ENCODE results near the gene AP5M1. TPM values are rescaled to one million over a fixed set of nuclear protein-coding genes. Genes with fewer than 3 reads are reported as not detected.
"Not testable (repeated sequence)": the region's sequence is repeated elsewhere in the genome, so short reads cannot be mapped to it uniquely, and the experiment has no call there.

Gene AP5M1
- total and polyA plus RNA-seq, 7 experiments from 2014 or later, result 35.6 to 62.8 (median 44.2) TPM

DNA sequence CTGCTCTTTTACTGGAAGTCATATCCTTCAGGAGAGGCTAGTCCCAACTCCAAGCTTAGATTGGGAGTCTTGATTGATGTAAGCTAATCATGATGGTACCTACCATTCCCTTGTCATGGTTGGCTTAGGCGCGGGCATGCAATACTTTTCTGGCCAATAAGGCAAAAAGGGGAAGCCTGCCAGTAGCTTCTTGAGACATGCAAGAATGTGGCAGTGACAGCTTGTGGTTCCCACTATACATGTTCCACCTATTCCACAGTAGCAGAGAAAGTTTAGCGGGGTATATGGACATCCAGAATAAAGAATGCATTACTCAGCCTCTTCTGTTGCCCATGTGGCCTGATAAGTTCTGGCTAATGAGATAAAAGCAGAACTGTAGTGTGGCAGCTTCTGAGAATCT lies 55.0 kb downstream of the AP5M1 start:
- no peaks in the 10 kb centered on the region for H3K9me3 ChIP-seq (ENCODE audit: control insufficient read depth in 2 of 3, low read length in 3 of 3)
- ChIA-PET POLR2A (no interaction called here), CTCF (no interaction called here)
- Mint-ChIP-seq H3K36me3 (no peaks in the 10 kb centered on the region), H3K4me3 (no peak overlapping the region), H3K9me3 (no peaks in the 10 kb centered on the region), H3K27ac (no peak overlapping the region), H3K27me3 (peaks cover 0 to 8% (median 6%) of the 10 kb centered on the region in 5 donors), H3K4me1 (no peaks in the 10 kb centered on the region)
- H3K4me3 ChIP-seq (ENCODE audit: low read length), result no peak overlapping the region
- ATAC-seq (no peak), DNase-seq (no peak)
- H3K36me3 ChIP-seq (ENCODE audit: control insufficient read depth in 2 of 3, insufficient read depth in 3 of 3, low read length in 3 of 3), result no peaks in the 10 kb centered on the region
- no peak overlapping the region for H3K27ac ChIP-seq (ENCODE audit: low read depth, low read length)
- peaks cover 0 to 4% of the 10 kb centered on the region in 2 donors for H3K27me3 ChIP-seq (ENCODE audit: control insufficient read depth in 2 of 2, insufficient read depth in 2 of 2, low read length in 2 of 2)
- intact Hi-C loops (cut with micrococcal nuclease), result no loop called here
- no peaks in the 10 kb centered on the region for H3K4me1 ChIP-seq (ENCODE audit: control insufficient read depth in 2 of 2, insufficient read depth in 2 of 2, low read length in 2 of 2)

GRCh38 chr14:57326253-57326652 lies 57.5 kb downstream of the AP5M1 start:
- POLR2A ChIA-PET, result no interaction called here
- Mint-ChIP-seq H3K4me3 (no peak overlapping the region), H3K36me3 (no peaks in the 10 kb centered on the region), H3K27me3 (peaks cover 0 to 8% (median 6%) of the 10 kb centered on the region in 5 donors), H3K4me1 (no peaks in the 10 kb centered on the region), H3K9me3 (peaks cover 0 to 7% (median 0%) of the 10 kb centered on the region in 11 donors), H3K27ac (no peak overlapping the region)
- Histone ChIP-seq H3K4me3 (ENCODE audit: low read length) (no peak overlapping the region), H3K36me3 (ENCODE audit: control insufficient read depth in 2 of 3, insufficient read depth in 3 of 3, low read length in 3 of 3) (no peaks in the 10 kb centered on the region), H3K4me1 (ENCODE audit: control insufficient read depth in 2 of 2, insufficient read depth in 2 of 2, low read length in 2 of 2) (no peaks in the 10 kb centered on the region), H3K9me3 (ENCODE audit: control insufficient read depth in 2 of 3, low read length in 3 of 3) (no peaks in the 10 kb centered on the region), H3K27me3 (ENCODE audit: control insufficient read depth in 2 of 2, insufficient read depth in 2 of 2, low read length in 2 of 2) (peaks cover 0 to 4% of the 10 kb centered on the region in 2 donors), H3K27ac (ENCODE audit: low read depth, low read length) (no peak overlapping the region)
- intact Hi-C loops (cut with micrococcal nuclease), result no loop called here
- DNase-seq (no peak), ATAC-seq (no peak)
- CTCF ChIA-PET, result no interaction called here

DNA sequence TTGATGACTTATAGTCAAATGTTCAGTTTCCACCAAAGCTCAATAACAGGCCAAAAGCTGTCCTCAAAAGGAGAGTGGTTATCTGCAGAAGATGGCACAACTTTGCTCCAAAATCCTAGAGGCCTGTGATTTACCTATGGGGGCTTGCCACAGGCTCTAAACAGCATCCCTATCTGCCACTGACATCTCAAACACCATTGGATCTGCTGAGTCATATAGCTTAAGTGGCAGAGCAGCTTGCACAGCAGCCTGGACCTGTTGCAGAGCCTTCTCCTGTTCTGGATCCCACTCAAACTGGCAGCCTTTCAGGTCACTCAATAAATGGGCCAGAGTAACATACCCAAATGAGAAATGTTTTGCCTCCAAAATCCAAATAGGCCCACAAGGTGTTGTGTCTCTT lies 61.1 kb downstream of the AP5M1 start:
- H3K9me3 ChIP-seq (ENCODE audit: control insufficient read depth in 2 of 3, low read length in 3 of 3), result peaks cover 0 to 4% (median 0%) of the 10 kb centered on the region in 3 experiments
- no peak overlapping the region for H3K4me3 ChIP-seq (ENCODE audit: low read length)
- Mint-ChIP-seq H3K36me3 (peaks cover 0 to 5% (median 4%) of the 10 kb centered on the region in 5 donors), H3K4me3 (no peak overlapping the region), H3K9me3 (peaks cover 2 to 28% (median 9%) of the 10 kb centered on the region in 11 donors), H3K4me1 (no peaks in the 10 kb centered on the region), H3K27ac (no peak overlapping the region), H3K27me3 (peaks cover 0 to 3% (median 0%) of the 10 kb centered on the region in 5 donors)
- POLR2A ChIA-PET, result no interaction called here
- H3K4me1 ChIP-seq (ENCODE audit: control insufficient read depth in 2 of 2, insufficient read depth in 2 of 2, low read length in 2 of 2), result no peaks in the 10 kb centered on the region
- H3K36me3 ChIP-seq (ENCODE audit: control insufficient read depth in 2 of 3, insufficient read depth in 3 of 3, low read length in 3 of 3), result no peaks in the 10 kb centered on the region
- CTCF ChIA-PET, result no interaction called here
- intact Hi-C loops (cut with micrococcal nuclease), result no loop called here
- no peak overlapping the region for H3K27ac ChIP-seq (ENCODE audit: low read depth, low read length)
- H3K27me3 ChIP-seq (ENCODE audit: control insufficient read depth in 2 of 2, insufficient read depth in 2 of 2, low read length in 2 of 2), result no peaks in the 10 kb centered on the region
- ATAC-seq (no peak), DNase-seq (no peak)

DNA sequence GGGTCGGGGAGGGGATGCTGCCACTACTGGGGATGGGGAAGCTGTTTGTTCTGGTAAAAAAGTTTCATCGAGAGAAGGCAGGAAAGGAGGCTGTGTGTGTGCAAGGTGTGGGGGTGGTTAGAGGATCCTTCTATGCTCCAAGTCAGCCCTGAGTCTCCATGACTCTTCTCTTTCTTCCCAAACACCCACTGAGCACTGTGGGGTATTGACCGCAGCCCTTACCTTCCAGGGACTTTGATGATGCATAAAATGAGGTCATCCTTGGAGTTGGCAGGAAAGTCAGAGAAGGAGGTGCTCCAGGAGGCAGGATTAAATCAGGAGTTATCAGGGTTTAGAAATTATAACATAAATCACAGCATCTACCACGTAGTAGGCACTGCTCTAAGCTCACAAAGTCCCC lies 63.7 kb downstream of the AP5M1 start:
- H3K27me3 Mint-ChIP-seq; H3K27me3 ChIP-seq (ENCODE audit: control insufficient read depth in 2 of 2, insufficient read depth in 2 of 2, low read length in 2 of 2); H3K27ac Mint-ChIP-seq; POLR2A ChIA-PET; H3K4me1 Mint-ChIP-seq; intact Hi-C loops (cut with micrococcal nuclease); CTCF ChIA-PET; H3K9me3 ChIP-seq (ENCODE audit: control insufficient read depth in 2 of 3, low read length in 3 of 3); ATAC-seq; DNase-seq; H3K36me3 ChIP-seq (ENCODE audit: control insufficient read depth in 2 of 3, insufficient read depth in 3 of 3, low read length in 3 of 3); H3K4me3 ChIP-seq (ENCODE audit: low read length); H3K27ac ChIP-seq (ENCODE audit: low read depth, low read length); H3K4me1 ChIP-seq (ENCODE audit: control insufficient read depth in 2 of 2, insufficient read depth in 2 of 2, low read length in 2 of 2); H3K4me3 Mint-ChIP-seq: not testable (repeated sequence)
- Mint-ChIP-seq H3K36me3 (peaks cover 0 to 16% (median 4%) of the 10 kb centered on the region in 5 donors), H3K9me3 (peaks cover 7 to 47% (median 27%) of the 10 kb centered on the region in 11 donors)

GRCh38 chr14:57333726-57334125 lies 65.0 kb downstream of the AP5M1 start:
- H3K27ac ChIP-seq (ENCODE audit: low read depth, low read length); intact Hi-C loops (cut with micrococcal nuclease); POLR2A ChIA-PET; H3K27me3 Mint-ChIP-seq; H3K4me3 Mint-ChIP-seq; H3K9me3 ChIP-seq (ENCODE audit: control insufficient read depth in 2 of 3, low read length in 3 of 3); H3K4me1 ChIP-seq (ENCODE audit: control insufficient read depth in 2 of 2, insufficient read depth in 2 of 2, low read length in 2 of 2); H3K27ac Mint-ChIP-seq; ATAC-seq; H3K27me3 ChIP-seq (ENCODE audit: control insufficient read depth in 2 of 2, insufficient read depth in 2 of 2, low read length in 2 of 2); H3K4me1 Mint-ChIP-seq; CTCF ChIA-PET; H3K4me3 ChIP-seq (ENCODE audit: low read length); DNase-seq; H3K36me3 ChIP-seq (ENCODE audit: control insufficient read depth in 2 of 3, insufficient read depth in 3 of 3, low read length in 3 of 3): not testable (repeated sequence)
- Mint-ChIP-seq H3K9me3 (peaks cover 7 to 47% (median 27%) of the 10 kb centered on the region in 11 donors), H3K36me3 (peaks cover 0 to 16% (median 4%) of the 10 kb centered on the region in 5 donors)

- H3K9me3 Mint-ChIP-seq, result peaks cover 0 to 19% (median 3%) of the 10 kb centered on the region in 11 donors
- H3K4me1 ChIP-seq (ENCODE audit: control insufficient read depth in 2 of 2, insufficient read depth in 2 of 2, low read length in 2 of 2); POLR2A ChIA-PET; H3K4me1 Mint-ChIP-seq; DNase-seq; H3K36me3 ChIP-seq (ENCODE audit: control insufficient read depth in 2 of 3, insufficient read depth in 3 of 3, low read length in 3 of 3); H3K27ac Mint-ChIP-seq; H3K27me3 ChIP-seq (ENCODE audit: control insufficient read depth in 2 of 2, insufficient read depth in 2 of 2, low read length in 2 of 2); intact Hi-C loops (cut with micrococcal nuclease); H3K9me3 ChIP-seq (ENCODE audit: control insufficient read depth in 2 of 3, low read length in 3 of 3); H3K27ac ChIP-seq (ENCODE audit: low read depth, low read length); ATAC-seq; CTCF ChIA-PET; H3K4me3 ChIP-seq (ENCODE audit: low read length); H3K36me3 Mint-ChIP-seq: not testable (repeated sequence)
- peaks cover 0 to 31% (median 22%) of the 10 kb centered on the region in 5 donors for H3K27me3 Mint-ChIP-seq
- H3K4me3 Mint-ChIP-seq, result peak overlapping the region in 2 of 10 donors; percentile 26 to 46
Observed at GRCh38 chr14:57343545-57344297, 75.0 kb downstream of the AP5M1 start.

- ATAC-seq (no peak), DNase-seq (no peak)
- no peak overlapping the region for H3K27ac ChIP-seq (ENCODE audit: low read depth, low read length)
- Mint-ChIP-seq H3K27me3 (peaks cover 6 to 36% (median 31%) of the 10 kb centered on the region in 5 donors), H3K4me1 (no peaks in the 10 kb centered on the region), H3K4me3 (no peak overlapping the region), H3K36me3 (no peaks in the 10 kb centered on the region), H3K27ac (no peak overlapping the region), H3K9me3 (peaks cover 0 to 19% (median 3%) of the 10 kb centered on the region in 11 donors)
- no peaks in the 10 kb centered on the region for H3K27me3 ChIP-seq (ENCODE audit: control insufficient read depth in 2 of 2, insufficient read depth in 2 of 2, low read length in 2 of 2)
- H3K4me3 ChIP-seq (ENCODE audit: low read length), result no peak overlapping the region
- ChIA-PET CTCF (no interaction called here), POLR2A (interaction anchor here (0.7 kb wide), 1 partner anchor 14 kb away, joined by 4 read pairs; no protein-coding TSS in a partner anchor)
- no peaks in the 10 kb centered on the region for H3K36me3 ChIP-seq (ENCODE audit: control insufficient read depth in 2 of 3, insufficient read depth in 3 of 3, low read length in 3 of 3)
- intact Hi-C loops (cut with micrococcal nuclease), result no loop called here
- H3K9me3 ChIP-seq (ENCODE audit: control insufficient read depth in 2 of 3, low read length in 3 of 3), result no peaks in the 10 kb centered on the region
- no peaks in the 10 kb centered on the region for H3K4me1 ChIP-seq (ENCODE audit: control insufficient read depth in 2 of 2, insufficient read depth in 2 of 2, low read length in 2 of 2)
Observed at GRCh38 chr14:57345106-57345505, 76.3 kb downstream of the AP5M1 start.
